Ectodermal cell (in vitro differentiated cells): ENCODE data around the gene PUS3.

Experiments used
- H3K27ac ChIP-seq: 2 replicates; pipeline ENCODE4 v1.7.0; 2013; ENCODE audit warnings: mild to moderate bottlenecking, low read depth, low read length; ENCODE audit not compliant: insufficient read depth, poor library complexity, severe bottlenecking
- H3K27me3 ChIP-seq: 2 replicates; pipeline ENCODE4 v1.7.0; 2013; ENCODE audit warnings: mild to moderate bottlenecking, low read length; ENCODE audit not compliant: insufficient read depth, control insufficient read depth, poor library complexity, severe bottlenecking
- H3K36me3 ChIP-seq: one replicate; pipeline ENCODE4 v1.7.0; 2013; ENCODE audit warnings: low read length; ENCODE audit not compliant: control insufficient read depth, insufficient read depth
- H3K4me1 ChIP-seq: one replicate; pipeline ENCODE4 v1.7.0; 2013; ENCODE audit warnings: low read length; ENCODE audit not compliant: control insufficient read depth, insufficient read depth
- H3K4me3 ChIP-seq: 2 replicates; pipeline ENCODE4 v1.7.0; 2013; ENCODE audit warnings: low read depth, low read length, control low read depth; ENCODE audit not compliant: insufficient read depth
- H3K9me3 ChIP-seq: 2 replicates; pipeline ENCODE4 v1.7.0; 2013; ENCODE audit warnings: mild to moderate bottlenecking, low read length, moderate library complexity; ENCODE audit not compliant: control insufficient read depth
- WGBS, 2 experiments: methylation state at CpG; one replicate each; pipeline ENCODE4 v1.1.7; 2013; ENCODE audit warnings: missing lambda C conversion rate in 2 of 2; 5-methylcytosine and 5-hydroxymethylcytosine counted together

Gene PUS3

GRCh38 chr11:125940145-125940544 lies 37.1 kb upstream of the PUS3 start:
- Histone ChIP-seq H3K27me3 (no peaks in the 10 kb centered on the region), H3K4me1 (peaks cover 24% of the 10 kb centered on the region), H3K27ac (no peak overlapping the region), H3K9me3 (no peaks in the 10 kb centered on the region), H3K4me3 (no peak overlapping the region), H3K36me3 (no peaks in the 10 kb centered on the region)
- WGBS, 2 experiments = 97% methylated on average over 4 of the region's 4 CpGs

- WGBS, 2 experiments = 62 to 69% methylated on average over 4 of the region's 4 CpGs
- Histone ChIP-seq H3K9me3 (no peaks in the 10 kb centered on the region), H3K27ac (no peak overlapping the region), H3K27me3 (no peaks in the 10 kb centered on the region), H3K4me3 (no peak overlapping the region), H3K36me3 (no peaks in the 10 kb centered on the region), H3K4me1 (peaks cover 17% of the 10 kb centered on the region)
Observed at GRCh38 chr11:125939081-125939521, 36.1 kb upstream of the PUS3 start.

GRCh38 chr11:125938418-125938817 lies 35.4 kb upstream of the PUS3 start:
- peaks cover 17% of the 10 kb centered on the region for H3K4me1 ChIP-seq
- WGBS, 2 experiments = 96 to 98% methylated on average over 5 of the region's 5 CpGs

GRCh38 chr11:125935618-125936199 lies 32.7 kb upstream of the PUS3 start:
- H3K27ac ChIP-seq = no peak overlapping the region
- no peak overlapping the region for H3K4me3 ChIP-seq
- WGBS, 2 experiments = 92 to 93% methylated on average over 12 of the region's 12 CpGs
- H3K9me3 ChIP-seq = no peaks in the 10 kb centered on the region
- no peaks in the 10 kb centered on the region for H3K36me3 ChIP-seq
- no peaks in the 10 kb centered on the region for H3K27me3 ChIP-seq
- H3K4me1 ChIP-seq = peaks cover 11% of the 10 kb centered on the region

More at GRCh38 chr11:125938418-125938817, 35.4 kb upstream of the PUS3 start:
- Histone ChIP-seq H3K27ac (no peak overlapping the region), H3K4me3 (no peak overlapping the region), H3K27me3 (no peaks in the 10 kb centered on the region), H3K9me3 (no peaks in the 10 kb centered on the region), H3K36me3 (no peaks in the 10 kb centered on the region)

- Histone ChIP-seq H3K27ac (no peak overlapping the region), H3K4me1 (peaks cover 11% of the 10 kb centered on the region)
- WGBS, 2 experiments = 95 to 98% methylated on average over 2 of the region's 2 CpGs
Observed at GRCh38 chr11:125935056-125935455, 32.0 kb upstream of the PUS3 start.

GRCh38 chr11:125934473-125934872 lies 31.5 kb upstream of the PUS3 start:
- Histone ChIP-seq H3K27ac (no peak overlapping the region), H3K36me3 (no peaks in the 10 kb centered on the region), H3K27me3 (no peaks in the 10 kb centered on the region), H3K9me3 (no peaks in the 10 kb centered on the region), H3K4me1 (peaks cover 10% of the 10 kb centered on the region), H3K4me3 (no peak overlapping the region)
- 93 to 95% methylated on average over 8 of the region's 8 CpGs for WGBS, 2 experiments

More at GRCh38 chr11:125935056-125935455, 32.0 kb upstream of the PUS3 start:
- H3K27me3 ChIP-seq = no peaks in the 10 kb centered on the region
- H3K4me3 ChIP-seq = no peak overlapping the region
- no peaks in the 10 kb centered on the region for H3K9me3 ChIP-seq
- H3K36me3 ChIP-seq = no peaks in the 10 kb centered on the region

- no peaks in the 10 kb centered on the region for H3K27me3 ChIP-seq
- H3K4me1 ChIP-seq = no peaks in the 10 kb centered on the region
- no peaks in the 10 kb centered on the region for H3K36me3 ChIP-seq
- H3K27ac ChIP-seq = no peak overlapping the region
- H3K4me3 ChIP-seq = no peak overlapping the region
- no peaks in the 10 kb centered on the region for H3K9me3 ChIP-seq
- 52 to 55% methylated on average over 12 of the region's 12 CpGs for WGBS, 2 experiments
Observed at GRCh38 chr11:125933030-125933813, 30.2 kb upstream of the PUS3 start.

GRCh38 chr11:125932301-125932700 lies 29.3 kb upstream of the PUS3 start:
- H3K9me3 ChIP-seq = no peaks in the 10 kb centered on the region
- 84 to 88% methylated on average over 9 of the region's 9 CpGs for WGBS, 2 experiments
- no peak overlapping the region for H3K27ac ChIP-seq
- H3K4me1 ChIP-seq = no peaks in the 10 kb centered on the region
- H3K4me3 ChIP-seq = no peak overlapping the region
- H3K36me3 ChIP-seq = no peaks in the 10 kb centered on the region
- no peaks in the 10 kb centered on the region for H3K27me3 ChIP-seq

GRCh38 chr11:125931668-125932067 lies 28.7 kb upstream of the PUS3 start:
- Histone ChIP-seq H3K9me3 (no peaks in the 10 kb centered on the region), H3K4me3 (no peak overlapping the region), H3K4me1 (no peaks in the 10 kb centered on the region), H3K27me3 (no peaks in the 10 kb centered on the region), H3K27ac (no peak overlapping the region), H3K36me3 (no peaks in the 10 kb centered on the region)
- 89 to 92% methylated on average over 6 of the region's 6 CpGs for WGBS, 2 experiments

GRCh38 chr11:125931116-125931515 lies 28.1 kb upstream of the PUS3 start:
- WGBS, 2 experiments = 69 to 75% methylated on average over 3 of the region's 3 CpGs

More at GRCh38 chr11:125931116-125931515, 28.1 kb upstream of the PUS3 start:
- Histone ChIP-seq H3K36me3 (no peaks in the 10 kb centered on the region), H3K4me1 (peaks cover under 1% of the 10 kb centered on the region), H3K27ac (no peak overlapping the region), H3K9me3 (no peaks in the 10 kb centered on the region), H3K27me3 (no peaks in the 10 kb centered on the region), H3K4me3 (no peak overlapping the region)
